HG03175 (cell line): ENCODE measurements around the gene CAPNS1.
A peak's percentile ranks its signal among the peaks of the same experiment; 100 is the strongest.
"Not testable (repeated sequence)": the region's sequence is repeated elsewhere in the genome, so short reads cannot be mapped to it uniquely, and the experiment has no call there.

ENCODE experiments used
- ATAC-seq: cut with Tn5 transposase; IDR thresholded peaks from one replicate; pipeline ENCODE4 v1.9.1; 2021; ENCODE audit warnings: mild to moderate bottlenecking, moderate library complexity; ENCODE audit not compliant: unreplicated experiment

CAPNS1 gene

DNA sequence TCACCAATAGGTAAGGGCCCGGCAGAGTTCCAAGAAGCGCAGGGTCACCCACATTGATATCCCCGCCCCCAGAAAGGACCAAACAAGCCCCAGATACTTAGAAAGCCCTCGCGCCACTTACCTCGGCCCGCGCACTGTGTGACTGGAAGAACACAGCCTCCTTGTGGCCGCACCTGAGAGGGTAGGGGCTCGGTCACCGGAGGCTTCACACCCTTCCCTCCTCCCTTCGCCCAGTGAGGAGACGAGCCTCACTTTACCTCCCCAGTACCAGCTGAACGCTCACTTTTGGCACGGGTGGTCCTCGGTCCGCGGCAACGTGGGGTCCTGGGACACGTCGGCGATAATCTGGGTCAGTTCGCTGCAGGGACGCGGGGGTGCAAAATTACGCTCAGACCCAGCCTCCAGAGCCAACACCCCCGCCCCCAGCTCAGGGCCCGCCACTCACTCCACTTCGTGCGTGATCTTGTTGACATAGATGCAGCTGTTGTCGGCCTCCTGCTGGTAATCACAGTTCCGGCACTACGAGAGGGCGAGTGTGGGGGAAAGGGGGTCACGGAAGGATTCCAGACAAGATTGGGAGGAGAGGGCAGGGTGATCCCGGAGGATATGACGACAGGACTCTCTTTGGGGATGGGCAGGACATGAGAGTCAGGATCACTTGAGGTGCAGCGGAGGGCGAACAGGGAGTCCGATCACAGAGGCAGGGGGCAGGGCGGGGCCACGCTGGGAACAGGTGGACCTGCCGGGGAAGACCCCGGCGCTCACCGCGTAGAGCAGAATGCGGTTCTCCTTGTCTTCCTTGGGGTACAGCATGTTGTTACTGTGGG lies 25.8 kb upstream of the CAPNS1 start:
- peak; percentile 2 for ATAC-seq

DNA sequence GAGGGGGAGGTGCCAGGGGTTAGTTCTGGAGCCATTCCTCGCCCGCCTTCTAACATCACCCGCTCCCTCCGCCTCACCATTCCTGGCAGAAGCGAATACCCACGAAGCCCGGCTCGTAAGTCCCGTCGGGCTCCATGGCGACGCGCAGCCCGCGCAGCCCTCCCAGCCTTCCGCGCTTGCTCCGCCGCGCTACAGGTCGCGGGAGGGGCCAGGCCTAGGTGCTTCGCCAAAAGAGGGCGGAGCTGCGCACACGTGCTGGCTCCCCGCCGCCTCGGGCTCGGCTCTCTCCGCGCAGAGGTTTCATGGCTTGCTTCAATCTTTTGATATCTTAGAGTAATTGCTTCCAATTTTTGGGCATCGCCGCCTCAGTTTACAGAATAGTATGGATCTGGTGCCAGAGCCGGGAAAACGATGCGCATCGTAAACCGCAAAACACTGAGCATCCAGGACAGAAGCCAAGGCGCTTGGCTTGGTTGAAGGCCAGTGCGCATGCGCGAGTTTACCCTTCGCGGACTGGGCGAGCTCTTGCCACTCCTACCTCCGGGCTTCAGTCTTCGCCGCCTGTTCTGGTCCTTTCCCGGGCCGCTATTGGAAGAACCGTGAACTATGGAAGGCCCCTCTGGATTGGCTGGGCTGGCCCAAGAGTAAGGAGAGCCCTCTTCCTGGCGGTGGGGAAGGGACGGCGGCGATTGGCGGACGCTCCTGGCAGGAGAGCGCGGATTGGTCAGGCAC lies 25.0 kb upstream of the CAPNS1 start, which contains the start of gene POLR2I:
Gene POLR2I (minus strand): TSS at position 155 of the 732 bp plus-strand sequence. CDS start 19 bp downstream, at position 136.
- peak; percentile 86 for ATAC-seq

DNA sequence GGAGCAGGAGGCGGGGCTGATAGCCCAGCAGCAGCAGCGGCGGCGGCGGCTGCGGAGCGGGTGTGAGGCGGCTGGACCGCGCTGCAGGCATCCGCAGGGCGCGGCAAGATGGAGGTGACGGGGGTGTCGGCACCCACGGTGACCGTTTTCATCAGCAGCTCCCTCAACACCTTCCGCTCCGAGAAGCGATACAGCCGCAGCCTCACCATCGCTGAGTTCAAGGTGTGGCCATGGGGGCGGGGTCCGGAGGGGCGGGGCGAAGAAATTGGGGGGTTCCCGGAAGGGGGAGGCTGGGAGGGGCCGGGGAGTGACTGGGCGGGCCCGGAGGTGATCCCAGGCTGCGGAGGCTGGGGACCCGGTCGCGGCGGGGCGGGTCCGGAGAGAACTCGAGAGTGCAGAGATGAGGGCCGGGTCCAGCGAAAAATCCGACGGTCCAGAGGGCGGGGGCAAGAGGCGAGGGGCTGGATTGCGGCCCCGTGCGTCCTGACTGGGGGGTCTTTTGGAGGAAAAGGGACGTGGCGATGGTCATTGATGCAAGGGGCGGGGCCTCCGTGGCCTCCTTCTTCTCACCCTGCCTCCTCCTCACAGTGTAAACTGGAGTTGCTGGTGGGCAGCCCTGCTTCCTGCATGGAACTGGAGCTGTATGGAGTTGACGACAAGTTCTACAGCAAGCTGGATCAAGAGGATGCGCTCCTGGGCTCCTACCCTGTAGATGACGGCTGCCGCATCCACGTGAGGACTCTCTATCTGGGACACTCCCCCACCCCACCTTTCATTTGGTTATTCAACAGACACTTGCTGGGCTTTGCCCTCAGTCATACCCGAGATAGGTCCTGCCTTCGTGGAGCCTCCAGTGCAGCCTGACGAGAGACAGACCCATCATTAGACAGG lies 24.2 kb upstream of the CAPNS1 start, which contains the start of gene TBCB:
Gene TBCB (plus strand): TSS at position 16 of the 891 bp plus-strand sequence. CDS start 93 bp downstream, at position 109.
- no peak for ATAC-seq

DNA sequence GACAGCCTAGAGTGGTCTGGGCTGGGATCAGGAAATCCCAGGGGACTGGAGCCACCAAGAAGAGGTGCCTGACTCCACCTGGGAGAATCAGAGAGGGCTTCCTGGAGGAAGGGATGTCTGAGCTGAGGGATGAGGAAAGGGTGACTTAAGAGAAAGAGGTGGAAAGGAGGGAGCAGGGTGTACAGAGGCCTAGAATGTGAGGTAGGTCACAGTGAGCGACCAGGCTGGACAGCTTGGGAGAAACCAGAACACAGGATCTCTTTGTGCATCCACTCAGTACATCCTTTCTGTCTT lies 23.6 kb upstream of the CAPNS1 start:
- ATAC-seq, result no peak

DNA sequence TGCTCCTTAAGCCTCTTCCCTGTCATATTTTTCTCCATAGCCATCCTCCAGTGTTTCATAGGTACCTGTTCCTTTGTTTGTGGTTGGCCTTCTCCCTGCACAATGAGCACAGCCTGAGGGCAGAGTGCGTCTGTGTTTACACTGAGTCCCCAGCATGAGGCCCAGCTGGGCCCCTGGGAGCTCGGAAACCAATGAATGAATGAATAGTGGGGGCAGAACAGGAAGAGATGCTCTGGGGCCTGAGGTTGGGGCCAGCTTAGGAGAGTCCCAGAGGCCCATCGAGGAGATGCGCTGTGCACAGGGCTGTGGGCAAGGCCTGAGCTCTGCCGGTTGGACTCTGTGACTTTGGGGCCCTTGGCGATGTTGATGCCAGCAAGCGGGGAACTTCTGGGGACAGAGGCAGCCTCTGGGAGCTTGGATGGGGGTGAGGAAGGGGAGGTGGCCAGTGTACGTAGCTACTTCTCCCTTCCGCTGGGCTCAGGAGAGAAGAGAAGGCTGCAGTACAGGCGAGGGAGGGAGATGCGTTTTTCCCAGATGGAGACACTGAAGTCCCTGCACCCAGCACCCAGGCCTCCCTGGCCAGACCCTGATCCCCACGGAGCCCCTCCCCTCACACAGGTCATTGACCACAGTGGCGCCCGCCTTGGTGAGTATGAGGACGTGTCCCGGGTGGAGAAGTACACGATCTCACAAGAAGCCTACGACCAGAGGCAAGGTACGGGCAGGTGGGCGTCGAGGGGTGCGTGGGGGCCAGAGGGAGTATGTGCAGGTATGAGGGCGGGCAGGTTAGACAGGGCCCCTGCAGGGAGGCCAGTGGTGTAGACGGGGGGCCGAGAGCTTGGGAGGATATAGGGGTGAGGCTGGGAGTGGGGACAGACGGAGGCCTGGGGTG lies 19.5 kb upstream of the CAPNS1 start:
- no peak for ATAC-seq

DNA sequence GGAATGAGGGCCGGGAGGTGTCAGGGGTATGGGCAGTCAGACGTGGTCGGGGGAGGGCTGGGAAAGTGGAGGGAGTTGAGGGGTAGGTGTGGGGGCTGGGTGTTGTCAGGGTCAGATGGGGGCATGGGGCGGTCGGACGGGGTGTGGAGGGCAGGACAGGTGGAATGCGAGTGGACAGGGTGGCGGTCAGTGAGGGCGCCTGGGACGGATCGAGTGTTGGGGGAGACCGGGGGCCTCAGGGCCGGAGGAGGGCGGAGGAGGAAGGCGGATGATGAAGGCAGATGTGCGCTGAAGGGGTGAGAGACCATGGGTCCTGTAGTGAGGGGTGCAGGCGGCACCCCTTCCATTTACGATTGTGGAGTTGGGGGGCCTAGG lies 18.9 kb upstream of the CAPNS1 start:
- ATAC-seq, result no peak

DNA sequence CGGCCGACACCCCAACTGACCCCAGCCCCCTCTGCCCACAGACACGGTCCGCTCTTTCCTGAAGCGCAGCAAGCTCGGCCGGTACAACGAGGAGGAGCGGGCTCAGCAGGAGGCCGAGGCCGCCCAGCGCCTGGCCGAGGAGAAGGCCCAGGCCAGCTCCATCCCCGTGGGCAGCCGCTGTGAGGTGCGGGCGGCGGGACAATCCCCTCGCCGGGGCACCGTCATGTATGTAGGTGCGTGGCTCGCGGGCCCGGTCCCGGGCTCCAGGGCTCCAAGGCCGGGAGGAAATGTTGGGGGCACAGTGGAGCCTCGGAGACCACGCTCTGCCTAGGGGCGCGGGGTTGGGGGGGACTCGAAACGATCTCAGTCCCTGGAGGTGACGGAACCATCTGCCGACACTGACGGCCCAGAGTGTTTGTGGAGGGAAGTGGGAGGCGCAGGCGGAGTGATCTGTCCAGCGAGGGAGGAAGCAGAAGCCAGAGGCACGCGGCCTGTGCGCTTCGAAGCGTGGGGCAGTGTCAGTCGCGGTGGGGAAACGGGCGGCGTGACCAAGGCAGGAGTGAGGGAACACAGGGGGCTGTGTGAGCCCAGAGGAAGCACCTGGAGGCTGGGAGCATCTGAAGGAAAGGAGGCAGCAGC lies 18.3 kb upstream of the CAPNS1 start:
- ATAC-seq, result no peak

DNA sequence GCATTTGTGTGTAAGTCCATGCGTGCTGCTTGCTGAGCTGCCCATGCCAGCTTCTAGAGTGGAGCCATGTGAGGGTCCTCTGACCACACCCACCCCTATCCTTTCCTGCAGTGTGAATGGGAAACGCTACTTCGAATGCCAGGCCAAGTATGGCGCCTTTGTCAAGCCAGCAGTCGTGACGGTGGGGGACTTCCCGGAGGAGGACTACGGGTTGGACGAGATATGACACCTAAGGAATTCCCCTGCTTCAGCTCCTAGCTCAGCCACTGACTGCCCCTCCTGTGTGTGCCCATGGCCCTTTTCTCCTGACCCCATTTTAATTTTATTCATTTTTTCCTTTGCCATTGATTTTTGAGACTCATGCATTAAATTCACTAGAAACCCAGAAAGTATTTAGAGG lies 14.3 kb upstream of the CAPNS1 start:
- no peak for ATAC-seq

DNA sequence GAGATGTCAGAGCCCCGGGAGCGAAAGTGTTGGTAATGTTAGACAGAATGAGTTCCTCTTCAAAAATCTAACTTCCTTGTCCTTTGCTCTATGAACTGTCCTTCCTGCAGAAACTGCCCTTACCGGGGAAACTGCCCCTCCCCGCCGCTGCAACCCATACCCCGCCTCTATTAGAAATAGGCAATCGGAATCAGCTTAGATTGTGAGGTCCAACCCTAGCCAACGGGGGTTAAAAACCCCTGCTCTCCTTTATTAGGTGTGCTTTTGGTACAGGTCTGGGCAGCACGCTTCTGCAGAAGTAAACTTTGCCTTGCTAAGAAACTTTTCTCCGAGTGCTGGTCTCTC lies 11.5 kb upstream of the CAPNS1 start:
- ATAC-seq, result no peak

DNA sequence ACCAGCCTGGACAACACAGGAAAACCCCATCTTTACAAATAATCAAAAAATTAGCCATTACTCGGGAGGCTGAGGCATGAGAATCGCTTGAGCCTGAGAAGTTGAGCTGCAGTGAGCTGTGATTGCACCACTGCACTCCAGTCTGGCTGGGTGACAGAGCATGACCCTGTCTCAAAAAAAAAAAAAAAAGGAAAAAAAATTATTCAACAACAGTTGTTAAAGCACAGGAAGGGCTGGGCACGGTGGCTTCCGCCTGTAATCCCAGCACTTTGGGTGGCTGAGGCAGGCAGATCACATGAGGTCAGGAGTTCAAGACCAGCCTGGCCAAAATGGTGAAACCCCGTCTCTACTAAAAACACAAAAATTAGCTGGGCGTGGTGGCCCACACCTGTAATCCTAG lies 8.6 kb upstream of the CAPNS1 start:
- ATAC-seq, result not testable (repeated sequence)

DNA sequence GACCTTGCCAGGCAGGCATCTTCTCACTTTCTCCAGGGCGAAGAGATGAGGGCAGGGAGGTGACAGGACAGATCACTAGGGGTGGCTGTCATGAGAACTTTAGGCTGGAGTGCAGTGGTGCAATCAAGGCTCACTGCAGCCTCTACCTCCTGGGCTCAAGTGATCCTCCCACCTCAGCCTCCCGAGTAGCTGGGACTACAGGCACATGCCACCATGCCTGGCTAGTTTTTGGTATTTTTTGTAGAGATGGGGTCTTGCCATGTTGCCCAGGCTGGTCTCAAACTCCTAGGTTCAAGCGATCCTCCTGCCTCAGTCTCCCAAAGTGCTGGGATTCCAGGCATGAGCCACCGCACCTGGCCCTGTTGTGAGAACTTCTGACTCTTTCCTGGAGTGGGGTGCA lies 5.0 kb upstream of the CAPNS1 start:
- ATAC-seq, result not testable (repeated sequence)

DNA sequence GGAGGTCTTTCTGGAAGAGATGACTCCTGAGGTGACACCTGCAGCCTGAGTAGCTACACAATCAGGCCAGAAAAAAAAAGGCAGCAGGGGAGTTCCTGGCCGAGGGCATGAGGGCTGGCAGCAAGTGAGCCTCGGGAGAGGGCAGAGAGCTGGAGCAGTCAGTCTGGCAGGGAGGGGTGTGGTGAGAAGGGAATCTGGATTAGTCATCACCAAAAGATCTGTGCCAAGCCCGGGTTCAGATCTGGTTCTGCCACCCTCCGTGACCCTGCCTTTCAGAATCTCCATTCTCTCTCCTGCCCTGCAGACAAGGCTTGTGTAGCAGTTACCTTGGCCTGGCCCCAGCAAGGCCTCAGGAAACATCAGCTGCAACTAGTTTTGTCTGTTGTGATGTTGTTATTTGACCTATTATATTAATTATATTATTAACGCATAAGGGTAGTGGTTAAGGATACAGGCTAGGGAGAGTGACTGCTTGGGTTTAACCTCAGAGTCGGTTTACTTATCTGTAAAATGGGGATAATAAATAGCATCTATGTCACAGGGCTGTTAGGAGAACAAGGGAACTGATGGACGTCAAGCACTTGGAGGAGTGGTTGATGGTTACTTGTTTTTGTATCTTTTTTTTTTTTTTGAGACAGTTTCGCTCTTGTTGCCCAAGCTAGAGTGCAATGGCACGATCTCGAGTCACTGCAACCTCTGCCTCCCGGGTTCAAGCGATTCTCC lies 2.7 kb upstream of the CAPNS1 start:
- ATAC-seq, result no peak

DNA sequence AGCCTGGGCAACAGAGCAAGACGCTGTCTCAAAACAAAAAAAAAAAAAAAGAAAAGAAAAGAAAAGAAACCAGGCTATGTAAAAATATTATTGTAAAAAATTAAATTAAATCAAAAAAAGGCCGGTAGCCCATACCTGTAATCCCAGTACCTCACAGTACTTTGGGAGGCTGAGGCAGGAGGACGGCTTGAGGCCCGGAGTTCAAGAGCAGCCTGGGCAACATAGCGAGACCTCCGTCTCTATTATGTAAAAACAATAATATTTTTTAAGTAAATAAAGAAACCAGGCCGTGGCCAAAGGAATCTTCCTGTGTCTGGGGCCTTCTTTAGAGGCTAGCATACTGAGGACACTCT lies 770 bp upstream of the CAPNS1 start:
- ATAC-seq, result no peak

DNA sequence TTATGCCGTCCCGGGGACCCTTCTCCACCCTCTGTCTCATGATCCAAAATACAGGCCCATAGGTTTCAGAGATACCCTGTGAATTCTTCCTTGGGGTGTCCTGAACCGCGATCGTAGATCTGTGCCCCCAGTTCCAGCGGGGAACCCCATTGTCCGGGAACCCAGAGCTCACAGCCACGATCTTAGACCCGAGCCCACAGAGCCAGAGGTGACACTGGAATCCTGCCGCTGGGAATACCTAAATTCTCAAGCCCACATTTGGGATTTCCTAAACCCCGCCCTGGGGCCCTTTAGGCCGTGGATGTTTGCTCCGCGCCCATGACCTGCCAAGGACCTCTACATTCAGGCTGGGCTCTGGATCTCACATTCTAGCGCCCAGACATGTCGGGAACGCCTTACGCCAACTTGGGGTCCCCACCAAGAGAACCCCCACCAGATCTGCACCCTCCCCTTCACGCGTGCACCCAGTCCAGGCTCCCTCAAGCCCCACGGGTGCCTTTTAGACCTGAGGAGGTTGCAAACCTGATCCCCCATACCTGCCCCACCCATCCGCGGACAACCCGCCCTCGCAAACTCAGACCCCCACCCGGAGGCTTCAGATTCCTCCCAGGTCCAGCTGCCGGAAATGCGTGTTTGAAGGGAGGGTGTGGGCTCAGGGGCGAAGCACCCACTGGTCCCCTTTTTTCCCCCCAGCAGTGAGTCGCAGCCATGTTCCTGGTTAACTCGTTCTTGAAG lies 605 bp downstream of the CAPNS1 start:
- no peak for ATAC-seq

DNA sequence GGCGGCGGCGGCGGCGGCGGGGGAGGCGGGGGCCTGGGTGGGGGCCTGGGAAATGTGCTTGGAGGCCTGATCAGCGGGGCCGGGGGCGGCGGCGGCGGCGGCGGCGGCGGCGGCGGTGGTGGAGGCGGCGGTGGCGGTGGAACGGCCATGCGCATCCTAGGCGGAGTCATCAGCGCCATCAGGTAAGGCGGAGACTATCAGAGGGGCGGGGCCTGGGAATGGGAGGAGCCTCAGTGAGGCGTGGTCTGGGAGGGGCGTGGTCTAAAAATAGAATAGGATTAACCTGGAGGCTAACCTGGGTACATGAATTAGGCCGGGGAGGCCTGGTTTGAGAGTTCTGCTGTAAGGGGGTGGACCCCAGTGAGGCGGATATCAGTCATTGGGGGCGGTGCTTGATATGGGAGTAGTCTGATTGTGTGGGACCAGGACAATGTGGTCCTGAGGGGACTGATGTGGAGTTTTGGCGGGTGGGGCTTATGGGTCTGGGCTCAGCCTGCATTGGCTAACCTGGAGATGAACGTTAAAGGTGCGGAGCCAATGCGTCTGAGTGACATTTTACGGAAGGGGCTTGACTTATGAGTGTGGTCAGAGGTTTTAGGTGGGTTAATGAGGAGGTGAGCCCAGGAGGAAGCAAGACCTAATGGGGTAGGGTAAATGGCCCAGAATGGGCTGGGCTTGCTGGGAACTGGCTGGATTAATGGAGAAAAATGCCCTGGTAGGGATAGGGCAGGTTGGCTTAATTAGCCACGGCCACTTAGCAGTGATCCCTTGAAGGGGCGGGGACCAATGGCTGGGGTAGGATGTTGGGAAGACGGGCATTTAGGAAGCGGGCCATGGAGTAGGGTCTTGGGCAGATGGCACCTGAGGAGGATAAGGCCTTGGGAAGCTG lies 1.4 kb downstream of the CAPNS1 start:
- peak; percentile 46 for ATAC-seq

DNA sequence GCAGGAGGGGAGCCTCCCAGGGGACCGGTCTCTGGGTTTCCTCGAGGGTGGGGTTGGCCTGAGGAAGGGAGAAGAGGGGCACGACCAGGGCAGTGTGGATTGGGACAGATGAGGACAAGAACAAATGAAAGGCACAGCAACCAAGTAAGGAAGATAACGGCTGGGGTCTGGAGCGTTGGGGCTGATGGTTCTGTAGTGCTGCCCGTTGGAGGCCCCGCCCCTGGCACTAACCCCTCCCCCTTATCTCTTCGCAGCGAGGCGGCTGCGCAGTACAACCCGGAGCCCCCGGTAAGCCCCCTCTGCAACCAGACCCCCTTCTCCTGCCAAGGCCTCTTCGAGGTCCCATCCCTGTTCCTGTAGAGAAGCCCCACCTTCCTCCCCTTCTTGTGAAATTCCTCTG lies 2.2 kb downstream of the CAPNS1 start:
- no peak for ATAC-seq

DNA sequence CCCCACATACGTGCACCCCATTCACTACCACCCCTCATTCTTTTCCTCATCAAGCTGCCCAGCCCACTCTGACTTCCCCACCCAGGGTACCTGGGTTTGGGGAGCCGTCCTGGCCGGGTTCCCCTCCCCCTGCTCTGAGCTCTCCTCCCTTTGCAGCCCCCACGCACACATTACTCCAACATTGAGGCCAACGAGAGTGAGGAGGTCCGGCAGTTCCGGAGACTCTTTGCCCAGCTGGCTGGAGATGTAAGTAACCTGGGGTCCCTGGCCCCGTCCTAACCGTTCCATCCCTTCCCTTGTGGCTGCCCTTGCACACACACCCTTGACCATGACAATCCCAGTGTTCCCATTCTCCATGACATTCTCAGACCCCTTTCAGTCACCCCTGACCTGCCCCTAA lies 2.6 kb downstream of the CAPNS1 start:
- no peak for ATAC-seq

DNA sequence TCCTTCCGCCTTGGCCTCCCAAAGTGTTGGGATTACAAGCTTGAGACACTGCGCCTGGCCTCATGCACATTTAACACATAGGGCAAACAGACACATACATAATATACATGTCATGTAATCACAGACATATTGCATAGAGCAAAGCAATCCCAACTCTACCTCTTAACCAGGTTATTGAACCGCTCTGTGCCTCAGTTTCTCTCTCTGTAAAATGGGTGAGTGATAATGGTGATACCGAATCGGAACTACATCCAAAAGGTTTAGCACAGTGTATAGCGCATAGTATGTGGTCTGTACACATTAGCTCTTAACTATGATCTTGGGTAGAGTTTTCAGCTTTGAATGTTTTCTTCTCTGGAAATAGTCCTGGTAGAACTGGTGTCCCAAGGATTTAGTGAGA lies 4.8 kb downstream of the CAPNS1 start:
- ATAC-seq, result no peak
